HL-60 (cell line): ENCODE results near the gene EYA2.

Experiments
- GABPA ChIP-seq: IDR thresholded peaks from 2 replicates; pipeline ENCODE4 v1.6.1; 2012; ENCODE audit warnings: low read depth
- POLR2AphosphoS5 ChIP-seq: IDR thresholded peaks from 2 replicates; pipeline ENCODE4 v1.6.1; 2012; ENCODE audit warnings: low read depth
- TF ChIP-seq, protein P1 (sequence below): IDR thresholded peaks from one replicate; pipeline ENCODE4 v1.5.1; 2011; ENCODE audit warnings: low read length, control low read depth, inconsistent platforms; ENCODE audit not compliant: insufficient read depth

DNA sequence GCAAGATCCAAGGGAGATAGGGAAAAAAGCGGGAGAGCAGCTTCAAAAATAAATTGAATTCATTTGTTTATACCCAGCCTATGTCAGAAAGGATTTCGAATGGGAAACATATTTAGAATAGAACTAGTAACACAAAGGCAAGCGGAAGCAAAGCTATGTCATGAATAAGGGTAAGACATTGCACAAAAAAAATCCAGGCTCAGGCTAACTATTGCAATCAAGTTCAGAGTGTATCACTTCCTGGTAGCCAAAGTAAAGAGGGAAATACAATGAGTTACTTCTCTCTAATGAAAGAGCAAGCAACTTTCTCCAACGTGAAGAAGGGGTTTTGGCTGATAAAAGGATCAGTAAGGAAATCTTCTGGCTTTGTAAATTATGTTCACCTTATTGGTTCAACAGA is 249.0 kb downstream of the EYA2 start:
- TF ChIP-seq GABPA (no peak), POLR2AphosphoS5 (no peak)
- TF ChIP-seq, protein P1, sequence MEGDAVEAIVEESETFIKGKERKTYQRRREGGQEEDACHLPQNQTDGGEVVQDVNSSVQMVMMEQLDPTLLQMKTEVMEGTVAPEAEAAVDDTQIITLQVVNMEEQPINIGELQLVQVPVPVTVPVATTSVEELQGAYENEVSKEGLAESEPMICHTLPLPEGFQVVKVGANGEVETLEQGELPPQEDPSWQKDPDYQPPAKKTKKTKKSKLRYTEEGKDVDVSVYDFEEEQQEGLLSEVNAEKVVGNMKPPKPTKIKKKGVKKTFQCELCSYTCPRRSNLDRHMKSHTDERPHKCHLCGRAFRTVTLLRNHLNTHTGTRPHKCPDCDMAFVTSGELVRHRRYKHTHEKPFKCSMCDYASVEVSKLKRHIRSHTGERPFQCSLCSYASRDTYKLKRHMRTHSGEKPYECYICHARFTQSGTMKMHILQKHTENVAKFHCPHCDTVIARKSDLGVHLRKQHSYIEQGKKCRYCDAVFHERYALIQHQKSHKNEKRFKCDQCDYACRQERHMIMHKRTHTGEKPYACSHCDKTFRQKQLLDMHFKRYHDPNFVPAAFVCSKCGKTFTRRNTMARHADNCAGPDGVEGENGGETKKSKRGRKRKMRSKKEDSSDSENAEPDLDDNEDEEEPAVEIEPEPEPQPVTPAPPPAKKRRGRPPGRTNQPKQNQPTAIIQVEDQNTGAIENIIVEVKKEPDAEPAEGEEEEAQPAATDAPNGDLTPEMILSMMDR: no peak
